A549 (cell line): ENCODE results near the gene CYP1B1. TPM values are rescaled to one million over a fixed set of nuclear protein-coding genes. Genes with fewer than 3 reads are reported as not detected.

Experiments used
- ATAC-seq, 2 experiments: fragments of 200-7000 bp in 1 of 2; fragments of >200 bp in 1 of 2; cut with Nextera tagmentation in 1 of 2; cut with Tn5 transposase in 1 of 2; 3 replicates each; pipeline versions ENCODE4 v1.8.0 to v1.9.1; 2018 to 2020; ENCODE audit warnings: mild to moderate bottlenecking in 1 of 2, moderate library complexity in 1 of 2
- CTCF ChIA-PET: fragments of 300-600 bp; sonication (Branson Sonifier 250); formaldehyde crosslinking; extraction: SDS; loops from one replicate; lab custom pipeline; 2021; ENCODE audit warnings: antibody characterized with exemption, inconsistent platforms; lab: Yijun Ruan, JAX
- POLR2A ChIA-PET: fragments of 350-600 bp; formaldehyde crosslinking; extraction: SDS; loops from one replicate; lab custom pipeline; 2021; ENCODE audit warnings: antibody characterized with exemption, inconsistent platforms; lab: Yijun Ruan, JAX
- DNase-seq, 2 experiments: peaks; one replicate each; pipeline versions ENCODE4 v3.0.0 to v3.0.0-alpha.2; 2011 to 2016; ENCODE audit warnings: low read depth in 1 of 2, low spot score in 1 of 2
- FAIRE-seq: peaks from 2 replicates; lab custom pipeline; 2011; peaks lifted over from hg19 to GRCh38; lab: Jason Lieb, UNC
- H3K27ac ChIP-seq, 2 experiments: fragments of >200 bp; sonication (Bioruptor Twin); formaldehyde crosslinking; 3 replicates each; pipeline ENCODE4 v1.5.1; 2016 to 2017
- H3K4me1 ChIP-seq: fragments of >200 bp; sonication (Bioruptor Twin); formaldehyde crosslinking; 3 replicates; pipeline ENCODE4 v1.6.1; 2016
- H3K4me2 ChIP-seq: fragments of >200 bp; sonication (Bioruptor Twin); formaldehyde crosslinking; 3 replicates; pipeline ENCODE4 v1.6.1; 2016
- H3K4me3 ChIP-seq: fragments of >200 bp; sonication (Bioruptor Twin); formaldehyde crosslinking; 3 replicates; pipeline ENCODE4 v1.5.1; 2016
- H3K9me3 ChIP-seq: fragments of >200 bp; sonication (Bioruptor Twin); formaldehyde crosslinking; 3 replicates; pipeline ENCODE4 v1.6.1; 2016
- BCL3 ChIP-seq: fragments of >200 bp; sonication (Bioruptor Twin); formaldehyde crosslinking; IDR thresholded peaks from 3 replicates; pipeline ENCODE4 v1.6.1; 2016
- BHLHE40 ChIP-seq: IDR thresholded peaks from 2 replicates; pipeline ENCODE4 v1.6.1; 2012; ENCODE audit warnings: low read depth, low read length, inconsistent platforms
- CEBPB ChIP-seq, 2 experiments: fragments of >200 bp in 1 of 2; sonication (Bioruptor Twin) in 1 of 2; formaldehyde crosslinking in 1 of 2; IDR thresholded peaks; 2 replicates each; pipeline ENCODE4 v1.6.1; 2012 to 2016
- EHF ChIP-seq: fragments of 250-450 bp; sonication (Bioruptor Pico); IDR thresholded peaks from 2 replicates; pipeline ENCODE4 v1.5.0; 2020; ENCODE audit warnings: mild to moderate bottlenecking
- FOSB ChIP-seq: fragments of 250-450 bp; sonication (Bioruptor Pico); IDR thresholded peaks from 2 replicates; pipeline ENCODE4 v1.5.0; 2020; ENCODE audit warnings: mild to moderate bottlenecking, moderate library complexity
- FOSL2 ChIP-seq, 2 experiments: fragments of 450-650 bp in 1 of 2; fragments of >200 bp in 1 of 2; sonication (Bioruptor Twin) in 1 of 2; formaldehyde crosslinking; IDR thresholded peaks; 2 replicates each; pipeline versions ENCODE4 v1.5.0 to v1.6.1; 2016 to 2020; ENCODE audit warnings: mild to moderate bottlenecking in 1 of 2, moderate library complexity in 1 of 2
- FOXS1 ChIP-seq: fragments of 250-450 bp; sonication (Bioruptor Pico); IDR thresholded peaks from 2 replicates; pipeline ENCODE4 v1.5.0; 2020; ENCODE audit warnings: mild to moderate bottlenecking, moderate library complexity
- HDAC2 ChIP-seq: fragments of 200-600 bp; sonication (generic); IDR thresholded peaks from 2 replicates; pipeline ENCODE4 v1.6.1; 2016
- HEYL ChIP-seq: fragments of 250-450 bp; sonication (Bioruptor Pico); IDR thresholded peaks from 2 replicates; pipeline ENCODE4 v1.8.0; 2021; ENCODE audit warnings: mild to moderate bottlenecking, moderate library complexity
- HMGXB4 ChIP-seq: fragments of 250-450 bp; sonication (Bioruptor Pico); IDR thresholded peaks from 2 replicates; pipeline ENCODE4 v1.5.0; 2021; ENCODE audit warnings: mild to moderate bottlenecking, moderate library complexity, borderline replicate concordance
- HOXA7 ChIP-seq: fragments of 250-450 bp; sonication (Bioruptor Pico); IDR thresholded peaks from 2 replicates; pipeline ENCODE4 v1.5.0; 2020; ENCODE audit warnings: mild to moderate bottlenecking, moderate library complexity
- JUN ChIP-seq, 2 experiments: fragments of >200 bp; sonication (Bioruptor Twin); formaldehyde crosslinking; IDR thresholded peaks; 2 replicates in 1 of 2; 3 replicates in 1 of 2; pipeline ENCODE4 v1.6.1; 2016 to 2017
- KDM1A ChIP-seq: fragments of 200-600 bp; sonication (generic); IDR thresholded peaks from 2 replicates; pipeline ENCODE4 v1.6.1; 2016; ENCODE audit warnings: low read depth, mild to moderate bottlenecking
- KDM5A ChIP-seq: fragments of 200-600 bp; sonication (generic); IDR thresholded peaks from 2 replicates; pipeline ENCODE4 v1.6.1; 2016; ENCODE audit warnings: antibody characterized with exemption, mild to moderate bottlenecking
- NR3C1 ChIP-seq: fragments of >200 bp; sonication (Bioruptor Twin); formaldehyde crosslinking; IDR thresholded peaks from 3 replicates; pipeline ENCODE4 v1.6.1; 2017
- POLR2AphosphoS2 ChIP-seq: conservative IDR thresholded peaks from 2 replicates; pipeline ENCODE4 v1.6.1; 2012; ENCODE audit warnings: low read length, improper control_type of control experiment, inconsistent platforms
- RAD21 ChIP-seq, 2 experiments: fragments of >200 bp in 1 of 2; sonication (Bioruptor Twin) in 1 of 2; formaldehyde crosslinking in 1 of 2; IDR thresholded peaks in 1 of 2; conservative IDR thresholded peaks in 1 of 2; 2 replicates in 1 of 2; 3 replicates in 1 of 2; pipeline ENCODE4 v1.6.1; 2012 to 2018; ENCODE audit warnings: inconsistent platforms in 1 of 2
- RARB ChIP-seq: fragments of 250-450 bp; sonication (Bioruptor Pico); IDR thresholded peaks from 2 replicates; pipeline ENCODE4 v1.8.0; 2021; ENCODE audit warnings: mild to moderate bottlenecking, moderate library complexity
- RFX5 ChIP-seq: fragments of 450-650 bp; IDR thresholded peaks from 2 replicates; pipeline ENCODE4 v1.7.1; 2014; ENCODE audit warnings: antibody characterized with exemption, mild to moderate bottlenecking, moderate library complexity
- SMC3 ChIP-seq: fragments of >200 bp; sonication (Bioruptor Twin); formaldehyde crosslinking; IDR thresholded peaks from 3 replicates; pipeline ENCODE4 v1.6.1; 2018; ENCODE audit warnings: inconsistent platforms
- TFCP2L1 ChIP-seq: fragments of 250-450 bp; sonication (Bioruptor Pico); IDR thresholded peaks from 2 replicates; pipeline ENCODE4 v1.5.0; 2021; ENCODE audit warnings: mild to moderate bottlenecking
- TP53 ChIP-seq: fragments of 250-450 bp; sonication (Bioruptor Pico); IDR thresholded peaks from 2 replicates; pipeline ENCODE4 v1.5.0; 2021; ENCODE audit warnings: mild to moderate bottlenecking, moderate library complexity
- ZNF302 ChIP-seq: fragments of 250-450 bp; sonication (Bioruptor Pico); IDR thresholded peaks from 2 replicates; pipeline ENCODE4 v1.9.0; 2021; ENCODE audit warnings: inconsistent platforms, mild to moderate bottlenecking, moderate library complexity
- WGBS: methylation state at CpG from one replicate; pipeline ENCODE4 v1.1.6; 2017; ENCODE audit errors: missing lambda C conversion rate; 5-methylcytosine and 5-hydroxymethylcytosine counted together
- polyA plus RNA-seq, 4 experiments: library from polyadenylated mRNA; depleted of rRNA in 3 of 4; stranded (reverse); fragments of >200 nt; fragmentation: RNase III in 1 of 4; extraction: RNeasy Plus Mini Kit Qiagen cat#74134 plus additional on column Dnase treatment in 1 of 4; gene quantifications; 2 replicates in 3 of 4; 3 replicates in 1 of 4; pipeline ENCODE4 v1.2.3, GENCODE V29; 2011 to 2017
- TF ChIP-seq, protein P1 (sequence below): fragments of 450-650 bp; IDR thresholded peaks from 2 replicates; pipeline ENCODE4 v1.6.1; 2014; ENCODE audit warnings: antibody characterized with exemption
- TF ChIP-seq, protein P2 (sequence below): IDR thresholded peaks from 2 replicates; pipeline ENCODE4 v1.6.1; 2012
- TF ChIP-seq, protein P3 (sequence below): fragments of >200 bp; sonication (Bioruptor Twin); formaldehyde crosslinking; IDR thresholded peaks from 3 replicates; pipeline ENCODE4 v1.5.1; 2016

CYP1B1 gene
- polyA plus RNA-seq, 2 of the 4 experiments (the other 2 are of a cell fraction) = 5.3 to 13.2 TPM

DNA sequence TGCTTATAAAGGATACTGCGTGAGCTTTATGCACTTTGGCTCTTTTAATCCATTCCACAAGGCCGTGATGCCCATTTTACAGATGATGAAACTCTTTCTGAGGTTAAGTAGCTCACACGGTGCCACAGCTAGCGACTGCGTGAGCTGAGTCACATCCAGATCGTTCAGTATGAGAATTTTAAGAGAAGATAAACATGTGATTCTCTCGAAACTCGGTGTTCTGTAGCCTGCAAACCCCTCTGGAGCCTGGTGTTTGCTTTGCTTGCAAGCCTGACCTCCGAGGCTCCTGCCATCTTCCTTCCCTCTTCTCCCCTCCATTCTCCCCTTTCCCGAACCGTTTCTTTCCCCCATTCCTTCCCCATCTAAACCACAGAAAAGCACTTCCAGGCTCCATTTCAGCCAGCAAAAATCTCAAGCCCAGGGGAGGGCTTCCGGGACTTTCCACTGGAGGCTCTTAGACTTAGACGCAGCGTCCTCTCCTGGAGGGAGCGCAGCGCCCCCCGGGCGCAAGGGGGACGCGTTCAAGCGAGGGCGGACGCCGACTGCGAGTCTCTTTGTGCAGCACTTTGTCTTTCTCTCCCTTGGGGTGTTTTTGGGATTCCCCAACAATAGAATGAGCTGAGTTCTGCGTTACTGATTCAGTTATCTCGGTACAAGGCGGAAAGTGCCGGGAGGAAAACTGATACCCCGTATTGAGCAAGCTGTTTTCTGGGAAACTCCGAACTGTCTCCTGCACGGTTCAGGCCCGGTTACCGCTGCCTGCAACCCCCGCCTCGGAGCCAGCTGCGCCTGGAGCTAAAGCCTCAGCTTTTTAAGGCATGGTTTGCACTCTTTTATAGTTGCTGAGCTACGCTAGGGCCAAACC, 38.0 kb downstream of the CYP1B1 start:
- Histone ChIP-seq H3K4me1 (no peaks in the 10 kb centered on the region), H3K27ac (no peak overlapping the region), H3K4me2 (peak overlapping the region; percentile 49), H3K4me3 (0 out of 3 replicates have a peak overlapping the region, but pooled peaks have one; percentile 11), H3K9me3 (no peaks in the 10 kb centered on the region)
- DNase-seq (no peak), FAIRE-seq (no peak), ATAC-seq (peak in 1 of 2 experiments; percentile 73; a peak in 3 of 6 replicates)
- WGBS = 62% methylated on average over 38 of the region's 38 CpGs
- ChIA-PET POLR2A (interaction anchor here (1.6 kb wide), 1 partner anchor 38 kb away, joined by 5 read pairs; the partner anchor contains the start of gene CYP1B1), CTCF (interaction anchor here (0.7 to 2.3 kb wide), 10 partner anchors 9 to 237 kb away, joined by 3 to 6 read pairs (median 3); no protein-coding TSS in a partner anchor)
- TF ChIP-seq HMGXB4 (CRISPR knock-in tag) = no peak
- no peak for TF ChIP-seq BCL3
- TF ChIP-seq RAD21 (conservative IDR thresholded peaks at IDR 0.05 in 1 of 2, IDR thresholded peaks at IDR 0.05 in 1 of 2) = no peak
- no peak for TF ChIP-seq FOSB (CRISPR knock-in tag)
- TF ChIP-seq, protein P1, sequence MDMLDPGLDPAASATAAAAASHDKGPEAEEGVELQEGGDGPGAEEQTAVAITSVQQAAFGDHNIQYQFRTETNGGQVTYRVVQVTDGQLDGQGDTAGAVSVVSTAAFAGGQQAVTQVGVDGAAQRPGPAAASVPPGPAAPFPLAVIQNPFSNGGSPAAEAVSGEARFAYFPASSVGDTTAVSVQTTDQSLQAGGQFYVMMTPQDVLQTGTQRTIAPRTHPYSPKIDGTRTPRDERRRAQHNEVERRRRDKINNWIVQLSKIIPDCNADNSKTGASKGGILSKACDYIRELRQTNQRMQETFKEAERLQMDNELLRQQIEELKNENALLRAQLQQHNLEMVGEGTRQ = no peak
- TF ChIP-seq, protein P2, sequence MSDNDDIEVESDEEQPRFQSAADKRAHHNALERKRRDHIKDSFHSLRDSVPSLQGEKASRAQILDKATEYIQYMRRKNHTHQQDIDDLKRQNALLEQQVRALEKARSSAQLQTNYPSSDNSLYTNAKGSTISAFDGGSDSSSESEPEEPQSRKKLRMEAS = no peak
- no peak for TF ChIP-seq FOXS1 (CRISPR knock-in tag)
- TF ChIP-seq BHLHE40 = no peak
- TF ChIP-seq ZNF302 (CRISPR knock-in tag) = no peak
- no peak for TF ChIP-seq NR3C1
- TF ChIP-seq CEBPB (IDR thresholded peaks at IDR 0.05) = no peak
- TF ChIP-seq RFX5 = no peak
- TF ChIP-seq EHF (CRISPR knock-in tag) = no peak
- no peak for TF ChIP-seq POLR2AphosphoS2
- TF ChIP-seq JUN (IDR thresholded peaks at IDR 0.05) = no peak
- no peak for TF ChIP-seq TFCP2L1 (CRISPR knock-in tag)
- TF ChIP-seq HOXA7 (CRISPR knock-in tag) = no peak
- TF ChIP-seq FOSL2 (IDR thresholded peaks at IDR 0.05) = no peak
- no peak for TF ChIP-seq FOSL2 (CRISPR knock-in tag; IDR thresholded peaks at IDR 0.05)
- no peak for TF ChIP-seq HEYL (CRISPR knock-in tag)

DNA sequence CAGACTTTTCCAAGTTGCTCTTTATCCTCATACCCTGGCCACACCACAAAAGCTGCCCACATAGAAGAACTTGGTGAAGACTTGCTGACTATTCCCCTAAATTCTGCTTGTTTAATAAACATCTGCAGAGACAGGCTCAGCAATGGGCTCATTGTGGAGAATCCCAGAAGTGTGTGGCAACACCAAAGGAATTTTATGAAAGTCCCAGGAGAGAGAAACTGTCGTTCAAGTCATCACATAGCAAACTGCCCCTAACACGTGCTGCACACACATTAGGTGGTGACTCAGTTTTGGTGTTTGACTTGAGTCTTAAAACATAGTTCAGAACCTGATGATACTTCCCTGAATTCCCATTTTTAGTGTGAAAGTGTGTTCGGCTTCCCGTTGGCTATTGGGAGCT, 38.6 kb downstream of the CYP1B1 start:
- ATAC-seq (no peak), FAIRE-seq (no peak), DNase-seq (no peak)
- ChIA-PET POLR2A (interaction anchor here (1.6 kb wide), 1 partner anchor 39 kb away, joined by 5 read pairs; the partner anchor contains the start of gene CYP1B1), CTCF (interaction anchor here (0.7 to 2.3 kb wide), 10 partner anchors 9 to 237 kb away, joined by 3 to 6 read pairs (median 3); no protein-coding TSS in a partner anchor)
- TF ChIP-seq FOXS1 (CRISPR knock-in tag) = no peak
- no peak for TF ChIP-seq TP53 (CRISPR knock-in tag)
- TF ChIP-seq KDM5A = no peak
- TF ChIP-seq FOSB (CRISPR knock-in tag) = no peak
- no peak for TF ChIP-seq KDM1A
- no peak for TF ChIP-seq HEYL (CRISPR knock-in tag)
- no peak for TF ChIP-seq RARB
- no peak for TF ChIP-seq SMC3
- TF ChIP-seq JUN (IDR thresholded peaks at IDR 0.05) = no peak
- no peak for TF ChIP-seq BHLHE40
- TF ChIP-seq, protein P3, sequence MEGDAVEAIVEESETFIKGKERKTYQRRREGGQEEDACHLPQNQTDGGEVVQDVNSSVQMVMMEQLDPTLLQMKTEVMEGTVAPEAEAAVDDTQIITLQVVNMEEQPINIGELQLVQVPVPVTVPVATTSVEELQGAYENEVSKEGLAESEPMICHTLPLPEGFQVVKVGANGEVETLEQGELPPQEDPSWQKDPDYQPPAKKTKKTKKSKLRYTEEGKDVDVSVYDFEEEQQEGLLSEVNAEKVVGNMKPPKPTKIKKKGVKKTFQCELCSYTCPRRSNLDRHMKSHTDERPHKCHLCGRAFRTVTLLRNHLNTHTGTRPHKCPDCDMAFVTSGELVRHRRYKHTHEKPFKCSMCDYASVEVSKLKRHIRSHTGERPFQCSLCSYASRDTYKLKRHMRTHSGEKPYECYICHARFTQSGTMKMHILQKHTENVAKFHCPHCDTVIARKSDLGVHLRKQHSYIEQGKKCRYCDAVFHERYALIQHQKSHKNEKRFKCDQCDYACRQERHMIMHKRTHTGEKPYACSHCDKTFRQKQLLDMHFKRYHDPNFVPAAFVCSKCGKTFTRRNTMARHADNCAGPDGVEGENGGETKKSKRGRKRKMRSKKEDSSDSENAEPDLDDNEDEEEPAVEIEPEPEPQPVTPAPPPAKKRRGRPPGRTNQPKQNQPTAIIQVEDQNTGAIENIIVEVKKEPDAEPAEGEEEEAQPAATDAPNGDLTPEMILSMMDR = no peak
- TF ChIP-seq HDAC2 = no peak
- WGBS = 70% methylated on average over 4 of the region's 4 CpGs
- H3K4me2 ChIP-seq = no peak overlapping the region
- H3K27ac ChIP-seq = no peak overlapping the region
- H3K4me1 ChIP-seq = no peaks in the 10 kb centered on the region
- H3K4me3 ChIP-seq = no peak overlapping the region
- no peaks in the 10 kb centered on the region for H3K9me3 ChIP-seq
